HCEC 1CT (cell line): ENCODE measurements around the gene ZSCAN22.
"Not testable (repeated sequence)": the region's sequence is repeated elsewhere in the genome, so short reads cannot be mapped to it uniquely, and the experiment has no call there.

Source experiments
- DNase-seq: peaks from one replicate; pipeline ENCODE4 v3.0.0-alpha.2; 2017

The ZSCAN22 gene

DNA sequence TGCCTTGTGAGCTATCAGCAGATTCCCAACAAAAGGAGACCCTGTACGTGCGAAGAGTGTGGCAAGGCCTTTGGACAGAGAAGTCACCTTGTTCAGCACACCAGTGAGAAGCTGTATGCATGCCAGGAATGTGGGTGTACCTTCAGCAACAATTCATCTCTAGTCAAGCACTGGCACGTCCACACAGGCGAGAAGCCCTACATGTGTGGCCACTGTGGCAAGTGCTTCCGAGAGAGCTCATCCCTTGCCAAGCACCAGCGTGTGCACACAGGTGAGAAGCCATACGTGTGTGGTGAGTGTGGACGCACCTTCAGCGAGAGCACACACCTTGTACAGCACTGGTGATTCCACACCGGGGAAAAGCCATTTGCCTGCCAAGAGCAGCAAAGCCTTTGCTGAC is 7.6 kb upstream of the ZSCAN22 start:
- no peak for DNase-seq

DNA sequence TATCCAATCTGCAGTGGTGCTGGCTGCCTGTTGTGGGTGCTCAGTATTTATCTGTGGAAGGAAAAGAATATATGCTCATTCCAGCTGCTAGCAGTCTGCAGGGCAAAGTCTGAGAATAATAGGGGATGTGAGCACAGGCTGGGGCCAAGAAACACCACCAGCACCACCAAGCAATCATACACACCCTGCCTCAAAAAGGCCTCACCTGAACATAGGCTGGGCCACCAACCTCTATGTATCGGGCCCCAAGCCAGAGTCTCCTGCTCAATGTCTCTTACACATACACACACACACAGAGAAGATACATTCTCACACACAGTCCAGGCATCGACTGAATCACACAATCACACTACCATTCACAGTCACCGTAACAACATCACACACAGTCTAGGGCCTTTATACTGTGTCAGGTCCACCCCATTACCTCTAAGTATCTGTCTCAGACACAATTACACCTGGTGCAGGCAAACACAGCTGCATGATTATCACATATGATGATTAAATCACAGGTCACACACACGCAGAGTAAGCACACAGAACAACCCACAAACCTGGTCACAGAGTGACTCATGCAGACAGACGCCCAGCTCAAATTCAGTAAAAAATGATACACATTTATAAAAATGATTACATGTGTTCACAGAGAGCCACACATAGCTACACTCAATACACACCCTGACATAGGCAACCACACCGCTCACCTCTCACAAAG is 1.3 kb upstream of the ZSCAN22 start:
- peak; percentile 36 for DNase-seq

DNA sequence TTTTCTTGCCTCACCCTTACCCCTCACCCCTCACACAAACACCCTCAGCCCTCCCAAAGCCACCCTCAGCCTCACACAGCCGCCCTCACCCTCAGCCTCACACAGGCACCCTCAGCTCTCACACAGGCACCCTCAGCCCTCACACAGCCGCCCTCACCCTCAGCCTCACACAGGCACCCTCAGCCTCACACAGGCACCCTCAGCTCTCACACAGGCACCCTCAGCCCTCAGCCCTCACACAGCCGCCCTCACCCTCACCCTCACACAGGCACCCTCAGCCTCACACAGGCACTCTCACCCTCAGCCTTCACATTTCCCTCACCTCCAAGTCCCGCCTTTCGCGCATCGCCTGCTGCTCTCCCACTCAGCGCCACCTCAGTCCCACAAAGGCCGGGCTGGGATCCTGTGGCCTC is 287 bp upstream of the ZSCAN22 start:
- no peak for DNase-seq

DNA sequence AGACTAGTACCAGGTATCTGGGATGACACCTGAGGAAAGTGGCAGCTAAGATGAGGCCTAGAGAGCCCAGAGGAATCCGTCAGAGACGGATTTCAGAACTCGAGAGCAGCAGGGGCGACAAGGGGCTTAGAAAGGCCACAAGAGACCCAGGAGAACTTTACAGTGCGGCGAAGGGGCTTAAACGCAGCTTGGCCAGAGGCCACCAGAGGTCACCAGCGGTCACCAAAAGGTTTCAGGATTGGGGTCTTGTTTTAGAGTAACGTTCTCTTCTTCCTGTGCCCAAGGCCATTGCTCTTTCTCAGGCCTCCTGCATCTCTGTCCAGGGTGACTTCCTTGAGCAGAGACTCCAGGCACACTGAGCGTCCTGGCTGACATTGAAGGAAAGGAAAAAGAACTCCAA is 2.2 kb downstream of the ZSCAN22 start:
- DNase-seq, result no peak

DNA sequence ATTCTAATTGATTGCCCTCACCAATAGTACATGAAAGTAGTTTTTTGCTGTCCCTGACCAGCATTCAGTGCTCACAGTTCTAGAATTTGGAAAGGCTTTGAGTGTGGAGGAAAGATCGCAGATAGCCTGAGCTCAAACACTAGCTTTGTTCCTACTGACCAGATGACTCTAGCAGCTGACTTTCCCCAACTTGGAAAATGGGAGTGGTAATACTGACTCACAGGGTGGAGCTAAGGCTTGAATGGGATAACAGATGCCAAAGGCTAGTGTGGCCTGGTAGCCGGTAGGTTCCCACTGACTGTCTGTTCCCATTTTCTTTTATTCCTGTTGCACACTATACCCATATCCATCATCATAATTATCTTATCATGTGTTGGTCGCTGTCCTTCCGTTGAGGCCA is 3.7 kb downstream of the ZSCAN22 start:
- DNase-seq, result peak; percentile 51

DNA sequence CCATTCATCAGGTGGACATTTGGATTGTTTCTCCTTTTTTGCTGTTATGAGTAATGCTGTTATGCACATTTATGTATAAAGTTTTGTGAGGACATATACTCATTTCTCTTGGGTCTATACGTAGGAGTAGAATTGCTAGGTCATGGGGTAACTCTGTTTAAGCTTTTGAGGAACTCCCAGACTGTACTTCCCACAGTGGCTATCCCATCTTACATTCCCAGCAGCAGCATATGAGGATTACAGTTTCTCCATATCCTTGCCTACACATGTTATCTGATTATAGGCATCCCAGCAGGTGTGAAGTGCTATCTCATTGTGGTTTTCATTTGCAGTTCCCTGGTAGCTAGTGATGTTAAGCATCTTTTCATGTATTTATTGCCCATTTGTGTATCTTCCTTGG is 5.9 kb downstream of the ZSCAN22 start:
- no peak for DNase-seq

DNA sequence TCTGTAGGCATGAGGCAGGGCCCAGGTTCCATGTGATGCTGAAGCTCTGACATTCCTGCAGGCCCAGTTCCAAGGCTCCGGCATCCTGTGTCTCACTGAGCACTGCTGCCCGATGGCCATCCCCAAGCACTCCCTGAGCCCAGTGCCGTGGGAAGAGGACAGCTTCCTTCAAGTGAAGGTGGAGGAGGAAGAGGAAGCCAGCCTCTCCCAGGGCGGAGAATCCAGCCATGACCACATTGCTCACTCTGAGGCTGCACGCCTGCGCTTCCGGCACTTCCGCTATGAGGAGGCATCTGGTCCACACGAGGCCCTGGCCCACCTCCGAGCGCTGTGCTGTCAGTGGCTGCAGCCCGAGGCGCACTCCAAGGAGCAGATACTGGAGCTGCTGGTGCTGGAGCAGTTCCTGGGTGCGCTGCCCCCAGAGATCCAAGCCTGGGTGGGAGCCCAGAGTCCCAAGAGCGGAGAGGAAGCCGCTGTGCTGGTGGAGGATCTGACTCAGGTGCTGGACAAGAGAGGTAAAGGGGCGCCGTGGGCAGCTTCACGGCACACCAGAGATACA is 8.0 kb downstream of the ZSCAN22 start:
- no peak for DNase-seq

DNA sequence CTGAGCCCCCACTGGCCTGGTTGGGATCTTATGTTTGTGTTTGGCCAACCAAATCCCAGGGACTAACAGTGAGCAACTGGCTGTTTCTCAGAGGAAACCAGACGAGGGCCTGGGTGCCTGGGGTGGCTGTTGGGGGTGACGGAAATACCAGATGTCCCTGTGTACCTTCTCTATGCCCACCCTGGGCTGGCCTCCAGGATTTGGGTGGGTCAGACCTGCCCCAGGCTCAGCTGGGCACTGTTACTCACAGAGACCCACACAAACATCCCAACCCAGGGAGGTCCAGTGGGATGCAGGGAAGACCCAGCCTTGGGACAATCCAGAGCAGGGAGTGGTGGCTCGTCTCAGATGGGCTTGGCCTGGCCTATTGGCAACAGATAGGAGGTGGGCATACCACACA is 8.8 kb downstream of the ZSCAN22 start:
- DNase-seq, result no peak

DNA sequence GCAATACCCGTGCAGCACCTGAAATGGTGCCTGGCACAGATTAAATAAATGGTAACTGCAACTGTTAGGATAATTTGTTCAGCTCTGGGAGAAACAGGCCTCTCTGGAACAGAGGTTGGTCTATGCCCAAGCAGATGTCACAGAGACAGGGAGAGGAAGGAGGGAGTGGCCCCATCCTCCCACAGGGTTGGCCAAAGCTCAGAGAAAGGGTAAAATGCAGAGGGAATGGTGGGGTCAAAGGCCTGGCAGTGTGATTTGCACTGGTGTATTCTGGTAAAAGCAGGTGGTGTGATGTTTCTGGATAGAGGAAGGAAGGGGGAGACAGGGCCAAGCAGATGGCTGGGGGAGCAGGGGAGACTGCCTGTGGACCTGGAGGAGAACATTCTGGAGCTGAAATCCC is 9.4 kb downstream of the ZSCAN22 start:
- no peak for DNase-seq

DNA sequence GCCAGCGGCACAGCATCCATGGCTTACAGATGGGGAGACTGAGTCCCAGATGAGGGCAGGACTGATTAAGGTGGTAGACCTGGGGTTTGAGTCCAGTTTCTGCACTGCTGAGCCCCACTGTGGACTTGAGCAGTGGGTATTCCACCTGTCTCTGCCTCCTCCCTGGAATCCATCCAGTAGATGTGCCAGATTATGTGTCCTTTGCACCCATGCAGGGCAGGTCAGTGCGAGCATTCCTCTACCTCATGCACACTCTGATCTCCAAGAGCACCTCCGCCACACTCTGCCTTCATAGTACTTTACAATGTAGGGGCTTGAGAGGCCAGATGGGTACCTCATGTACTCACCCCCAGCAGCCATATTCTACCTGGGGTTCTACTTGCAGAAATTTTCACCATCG is 10.0 kb downstream of the ZSCAN22 start:
- DNase-seq, result no peak

DNA sequence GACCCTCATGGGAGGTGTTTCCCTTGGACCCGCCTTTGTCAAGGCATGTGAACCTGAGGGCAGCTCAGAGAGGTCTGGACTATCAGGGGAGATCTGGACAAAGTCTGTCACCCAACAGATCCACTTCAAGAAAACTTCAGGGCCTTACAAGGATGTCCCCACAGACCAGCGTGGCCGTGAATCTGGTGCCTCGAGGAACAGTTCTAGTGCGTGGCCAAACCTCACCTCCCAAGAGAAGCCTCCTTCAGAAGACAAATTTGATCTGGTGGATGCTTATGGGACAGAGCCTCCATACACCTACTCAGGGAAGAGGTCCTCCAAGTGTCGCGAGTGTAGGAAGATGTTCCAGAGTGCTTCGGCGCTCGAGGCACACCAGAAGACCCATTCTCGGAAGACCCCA is 11.5 kb downstream of the ZSCAN22 start:
- no peak for DNase-seq

DNA sequence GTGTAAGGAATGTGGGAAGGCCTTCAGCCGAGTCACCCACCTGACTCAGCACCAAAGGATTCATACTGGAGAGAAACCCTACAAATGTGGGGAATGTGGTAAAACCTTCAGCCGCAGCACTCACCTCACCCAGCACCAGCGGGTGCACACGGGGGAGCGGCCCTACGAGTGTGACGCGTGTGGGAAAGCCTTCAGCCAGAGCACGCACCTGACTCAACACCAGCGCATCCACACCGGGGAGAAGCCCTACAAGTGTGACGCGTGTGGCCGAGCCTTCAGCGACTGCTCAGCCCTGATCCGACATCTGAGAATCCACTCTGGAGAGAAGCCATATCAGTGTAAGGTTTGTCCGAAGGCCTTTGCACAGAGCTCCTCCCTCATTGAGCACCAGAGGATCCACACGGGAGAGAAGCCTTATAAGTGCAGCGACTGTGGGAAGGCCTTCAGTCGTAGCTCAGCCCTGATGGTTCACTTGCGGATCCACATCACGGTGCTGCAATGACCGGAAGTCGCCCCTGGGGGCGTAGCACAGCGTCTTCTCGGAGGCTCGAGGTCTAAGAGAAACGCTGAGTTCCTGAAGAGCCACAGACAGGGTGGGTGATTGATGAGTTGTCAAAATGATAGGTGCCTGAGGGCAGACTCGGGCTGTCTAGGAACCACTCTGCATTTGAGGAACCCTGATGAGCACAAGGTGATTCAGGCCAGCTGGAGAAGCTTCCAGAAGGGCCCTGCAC is 12.2 kb downstream of the ZSCAN22 start:
- DNase-seq, result no peak

DNA sequence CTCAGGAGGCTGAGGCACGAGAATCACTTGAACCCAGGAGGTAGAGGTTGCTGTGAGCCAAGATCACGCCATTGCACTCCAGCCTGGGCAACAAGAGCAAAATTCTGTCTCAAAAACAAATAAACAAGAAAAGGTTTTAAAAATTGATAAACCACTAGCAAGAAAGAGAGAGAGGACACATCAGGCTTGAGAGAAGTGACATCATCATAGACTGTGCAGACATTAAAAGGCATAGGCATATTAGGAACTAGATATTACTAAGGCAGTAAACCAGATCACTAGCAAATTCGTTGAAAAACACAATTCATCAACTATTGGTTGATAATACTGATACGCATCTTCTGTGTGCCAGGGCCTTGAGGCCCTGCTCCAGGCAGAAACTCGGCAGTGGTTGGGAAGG is 18.8 kb downstream of the ZSCAN22 start:
- DNase-seq, result no peak

DNA sequence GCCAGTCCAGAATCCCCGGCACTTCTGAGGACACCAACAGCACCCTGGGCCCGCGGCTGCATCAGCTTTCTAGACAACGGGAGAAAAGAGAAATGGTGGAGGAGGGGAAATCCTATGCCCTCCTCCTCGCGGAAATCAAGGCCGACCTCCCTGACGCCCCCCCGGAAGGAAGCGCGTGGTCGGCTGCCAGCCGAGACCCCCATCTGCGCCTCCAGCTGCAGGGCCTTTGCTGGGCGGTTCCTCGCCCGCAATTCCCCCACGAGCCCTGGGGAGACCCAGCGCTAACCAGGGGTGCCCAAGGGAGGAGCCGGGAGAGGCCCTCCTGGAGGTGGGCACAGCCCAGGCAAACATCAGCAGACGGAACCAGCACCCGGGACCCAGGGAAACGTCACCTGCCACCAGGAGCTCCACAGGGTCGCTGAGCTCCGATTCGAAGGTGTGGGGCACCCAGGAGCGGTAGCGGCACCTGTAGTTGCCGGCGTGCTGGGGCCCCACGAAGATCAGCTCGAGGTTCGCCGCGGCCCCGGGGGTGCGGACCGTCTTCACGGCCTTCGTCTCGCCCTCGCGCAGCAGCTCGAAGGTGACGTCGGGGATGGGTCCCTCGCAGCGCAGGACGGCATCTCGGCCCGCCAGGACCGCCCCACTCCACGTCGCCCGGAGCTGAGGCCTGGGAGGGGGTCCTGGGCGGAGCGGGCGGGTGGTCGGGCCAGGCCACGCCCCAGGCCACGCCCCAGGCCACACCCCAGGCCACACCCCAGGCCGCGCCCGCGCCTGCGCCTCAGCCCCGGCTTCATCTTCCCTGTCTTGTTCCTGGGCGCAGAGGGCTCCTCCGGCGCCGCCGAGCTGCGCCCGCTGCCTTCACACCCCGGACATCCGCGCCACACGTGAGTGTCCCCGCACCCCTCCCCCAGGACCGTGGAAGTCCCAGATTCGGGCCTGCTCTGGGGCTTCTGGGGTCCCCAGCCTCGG is 20.5 kb downstream of the ZSCAN22 start:
- peak; percentile 35 for DNase-seq

DNA sequence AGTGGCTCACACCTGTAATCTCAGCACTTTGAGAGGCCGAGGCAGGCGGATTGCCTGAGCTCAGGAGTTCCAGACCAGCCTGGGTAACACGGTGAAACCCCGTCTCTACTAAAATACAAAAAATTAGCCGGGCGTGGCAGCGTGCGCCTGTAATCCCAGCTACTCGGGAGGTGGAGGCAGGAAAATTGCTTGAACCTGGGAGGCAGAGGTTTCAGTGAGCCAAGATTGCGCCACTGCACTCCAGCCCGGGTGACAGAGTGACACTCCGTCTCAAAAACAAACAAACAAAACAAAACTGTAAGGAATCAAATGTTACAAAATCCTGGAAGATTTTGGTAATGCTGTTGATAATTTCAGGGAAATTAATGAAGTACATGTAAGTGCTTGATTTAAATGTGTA is 21.3 kb downstream of the ZSCAN22 start:
- DNase-seq, result not testable (repeated sequence)

DNA sequence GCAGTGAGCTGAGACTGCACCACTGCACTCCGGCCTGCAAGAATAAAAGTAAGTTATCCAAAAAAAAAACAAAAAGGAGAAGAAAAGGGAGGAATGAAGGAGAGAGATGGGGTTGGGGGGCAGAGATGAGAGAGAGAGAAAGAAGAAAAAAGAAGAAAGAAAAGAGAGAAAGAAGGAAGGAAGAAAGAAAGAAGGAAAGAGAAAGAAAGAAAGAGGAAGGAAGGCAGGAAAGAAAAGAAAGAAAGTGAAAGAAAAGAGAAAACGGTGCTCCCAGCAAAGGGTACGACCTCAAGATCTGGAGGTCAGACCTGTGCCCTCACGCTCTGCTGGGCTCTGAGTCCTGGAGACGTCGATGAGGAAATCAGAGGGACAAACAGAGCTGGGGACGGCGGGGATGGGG is 22.8 kb downstream of the ZSCAN22 start:
- no peak for DNase-seq

DNA sequence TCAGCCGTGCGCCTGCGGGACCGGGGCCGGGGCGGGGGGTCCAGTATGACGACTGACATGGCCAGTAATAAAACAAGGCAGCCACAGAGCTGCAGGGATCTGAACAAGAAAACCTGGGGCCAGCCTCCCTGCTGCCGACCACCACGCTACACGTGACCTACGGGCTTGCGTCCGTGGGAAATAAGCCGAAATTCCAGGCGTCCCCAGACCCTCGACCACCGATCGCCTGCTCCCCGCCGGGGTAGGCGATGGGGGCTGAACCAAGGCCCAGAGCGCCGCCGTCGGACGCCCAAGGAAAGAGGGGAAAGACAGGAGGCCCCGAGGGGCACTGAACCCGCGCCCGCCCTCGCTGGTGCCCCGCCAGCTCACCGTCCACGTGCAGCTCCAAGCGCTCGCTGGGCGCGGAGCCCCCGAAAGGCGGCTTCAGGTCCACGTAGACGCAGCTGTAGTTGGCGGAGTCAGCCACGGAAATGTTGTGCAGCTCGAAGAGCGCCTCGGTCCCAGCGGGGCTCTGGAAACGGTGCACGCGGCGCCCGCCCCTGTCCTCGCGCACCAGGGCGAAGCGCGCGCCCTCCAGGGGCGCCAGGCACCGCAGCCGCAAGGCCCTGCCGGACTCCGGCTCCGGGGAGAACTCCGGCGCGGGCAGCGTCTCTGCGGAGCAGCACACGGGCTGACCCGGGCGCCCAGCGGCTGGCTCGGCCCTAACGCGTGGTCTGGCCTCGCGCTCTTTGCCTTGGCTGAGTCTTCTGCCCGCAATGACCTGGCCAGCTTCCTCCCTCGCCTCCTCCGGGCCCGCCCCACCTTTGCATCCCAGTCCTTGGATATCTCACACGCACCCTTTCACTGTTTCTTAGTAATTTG is 23.4 kb downstream of the ZSCAN22 start:
- DNase-seq, result no peak

DNA sequence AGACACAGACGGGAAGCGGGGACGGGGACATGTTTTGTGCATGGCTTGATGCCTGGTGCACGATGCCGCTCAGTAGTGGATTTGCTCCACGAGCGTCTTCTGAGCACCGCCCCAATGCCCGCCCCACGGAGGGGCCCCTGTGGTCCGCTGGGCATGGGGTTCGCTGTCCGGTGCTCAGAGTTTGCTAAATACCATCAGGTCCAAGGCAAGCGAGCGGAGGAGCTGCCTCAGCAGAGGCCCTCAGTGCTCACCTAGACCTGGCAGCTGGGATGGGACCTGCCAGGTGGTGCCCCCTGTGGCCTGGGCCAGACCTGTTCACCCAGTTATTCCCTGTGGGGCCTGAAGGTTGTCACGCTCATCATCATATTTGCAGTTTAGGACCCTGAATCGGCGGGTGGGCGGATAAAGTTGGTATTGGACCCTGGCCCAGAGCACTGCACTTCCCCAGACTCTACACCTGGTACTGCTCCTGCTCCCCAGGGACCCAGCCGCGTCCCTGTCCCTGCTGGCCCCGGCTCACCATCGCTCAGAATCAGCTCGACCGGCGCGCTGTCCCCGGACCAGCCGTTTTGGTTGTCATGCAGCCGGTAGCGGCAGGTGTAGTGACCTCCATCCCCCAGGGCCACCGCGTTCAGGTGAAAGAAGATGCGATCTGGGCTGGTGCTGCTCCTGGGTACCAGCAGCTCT is 24.2 kb downstream of the ZSCAN22 start:
- no peak for DNase-seq

DNA sequence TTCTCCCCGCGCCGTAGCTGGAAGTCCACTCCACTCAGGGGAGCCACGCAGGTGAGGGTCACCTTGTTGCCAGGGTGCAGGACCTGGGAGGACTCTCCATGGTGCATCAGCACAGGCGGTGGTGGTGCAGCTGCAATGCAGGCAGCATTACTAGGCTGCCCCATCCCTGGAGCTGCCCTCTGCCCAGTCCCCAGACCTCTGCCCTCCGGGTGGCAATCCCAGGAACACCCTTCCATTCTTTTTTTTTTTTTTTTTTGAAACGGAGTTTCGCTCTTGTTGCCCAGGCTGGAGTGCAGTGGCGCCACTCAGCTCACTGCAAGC is 24.7 kb downstream of the ZSCAN22 start:
- DNase-seq, result no peak

DNA sequence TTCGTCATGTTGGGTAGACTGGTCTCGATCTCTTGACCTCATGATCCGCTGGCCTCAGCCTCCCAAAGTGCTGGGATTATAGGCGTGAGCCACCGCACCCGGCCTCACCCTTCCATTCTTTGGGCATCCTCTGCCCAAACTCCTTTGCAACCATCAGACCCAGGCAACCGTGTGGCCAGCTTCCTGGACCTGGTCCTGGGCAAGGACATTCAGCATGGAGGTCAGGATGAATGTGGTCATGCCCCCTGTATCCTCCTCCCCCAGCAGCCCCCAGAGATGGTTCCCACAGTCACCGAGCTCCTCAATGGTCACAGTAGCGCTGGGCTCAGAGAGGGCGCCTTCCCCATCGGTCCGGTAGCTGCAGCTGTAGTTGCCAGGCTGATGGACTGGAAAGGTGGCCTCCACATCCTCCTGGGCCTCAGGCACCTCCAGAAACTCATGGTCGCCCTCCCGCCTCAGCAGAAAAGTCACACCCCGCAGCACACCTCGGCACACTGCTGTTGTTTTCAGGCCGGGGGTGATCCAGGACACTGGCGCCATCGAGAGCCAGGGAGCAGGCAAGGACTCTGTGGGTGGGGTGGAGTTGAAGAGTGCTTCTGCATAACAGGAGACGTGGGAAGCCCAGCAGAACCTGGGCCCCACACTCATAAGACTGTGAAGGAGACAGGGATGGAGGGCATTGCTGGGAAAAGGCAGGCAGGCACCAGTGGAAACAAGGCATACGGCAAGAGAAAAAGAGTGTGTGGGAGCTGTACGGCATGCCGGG is 25.4 kb downstream of the ZSCAN22 start:
- no peak for DNase-seq
